GM21447 (cell line): ENCODE results near the gene MFSD12.
"Not testable (repeated sequence)": the region's sequence is repeated elsewhere in the genome, so short reads cannot be mapped to it uniquely, and the experiment has no call there.

Source experiments
- ATAC-seq: cut with Tn5 transposase; IDR thresholded peaks from one replicate; pipeline ENCODE4 v1.9.1; 2021; ENCODE audit not compliant: unreplicated experiment

Gene MFSD12

DNA sequence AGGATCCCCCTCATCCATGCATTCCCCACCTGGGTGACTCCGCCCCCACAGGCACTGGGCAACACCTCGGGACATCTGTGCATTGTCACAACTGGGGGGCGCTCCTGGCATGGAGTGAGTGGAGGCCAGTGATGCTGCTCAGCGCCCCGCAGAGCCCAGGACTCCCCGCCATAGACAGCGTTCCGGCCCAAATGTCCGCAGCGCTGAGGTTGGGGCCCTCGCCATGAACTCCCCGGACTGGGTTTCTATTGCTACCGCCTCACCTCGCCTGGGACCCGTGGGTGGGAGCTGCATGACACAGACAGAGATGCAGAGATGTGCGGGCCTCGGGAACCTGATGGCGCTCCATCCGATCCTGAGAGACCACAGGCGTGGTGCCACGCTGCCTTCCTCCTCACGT is 46.7 kb downstream of the MFSD12 start:
- no peak for ATAC-seq

DNA sequence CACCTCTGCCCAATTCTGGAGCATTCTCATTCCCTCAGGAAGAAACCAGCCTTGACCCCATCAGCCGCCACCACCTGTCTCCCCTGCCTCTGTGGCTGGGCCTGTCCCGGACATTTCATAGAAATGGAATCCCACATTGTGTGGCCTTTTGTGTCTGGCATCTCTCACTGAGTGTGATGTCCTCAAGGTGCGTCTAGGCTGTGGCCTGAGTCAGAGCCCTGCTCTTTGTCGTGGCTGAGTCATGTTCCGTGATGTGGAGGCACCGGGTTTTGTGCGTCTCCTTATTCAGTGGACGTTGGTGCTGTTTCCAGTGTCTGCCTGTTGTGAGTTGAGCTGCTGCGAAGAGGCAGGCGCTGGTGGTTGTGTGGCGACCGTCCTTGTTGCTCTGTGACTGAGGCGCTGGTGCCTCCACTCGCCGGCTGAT is 47.8 kb downstream of the MFSD12 start:
- no peak for ATAC-seq

DNA sequence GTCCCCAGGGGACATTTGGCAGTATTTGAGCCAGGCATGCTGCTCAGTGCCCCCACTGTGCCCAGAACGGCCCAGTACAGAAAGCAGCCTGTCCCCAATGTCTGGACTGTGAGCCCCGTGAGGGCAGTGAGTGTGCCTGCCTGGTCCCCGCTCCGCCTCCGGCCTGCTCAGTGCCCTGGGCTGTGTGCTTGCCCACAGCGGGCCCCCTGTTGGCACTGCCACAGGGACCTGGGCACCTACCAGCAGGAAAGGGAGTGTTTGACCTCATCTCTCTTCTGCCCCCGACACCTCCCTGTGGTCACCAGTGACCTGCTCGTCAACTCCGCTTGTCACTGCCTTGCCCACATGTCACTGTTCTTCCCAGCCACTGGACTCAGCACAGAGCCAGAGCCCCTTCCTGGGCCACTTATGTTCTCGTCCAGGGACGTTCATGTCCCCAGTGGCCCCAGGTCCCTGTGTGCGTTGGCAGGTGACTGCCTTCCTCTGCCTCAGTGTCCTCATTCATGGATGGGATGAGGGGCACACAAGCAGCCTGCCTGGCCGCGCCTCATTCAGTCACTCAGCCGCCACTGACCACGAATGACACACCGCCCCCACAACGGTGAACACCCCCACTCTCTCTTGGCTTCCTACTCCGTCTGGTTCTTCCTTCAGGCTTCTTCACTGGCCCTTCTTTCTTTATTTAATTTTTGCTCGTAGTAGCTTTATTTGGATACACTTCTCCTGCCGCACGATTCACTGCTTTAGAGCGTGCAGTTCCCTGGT is 48.4 kb downstream of the MFSD12 start:
- ATAC-seq = no peak

DNA sequence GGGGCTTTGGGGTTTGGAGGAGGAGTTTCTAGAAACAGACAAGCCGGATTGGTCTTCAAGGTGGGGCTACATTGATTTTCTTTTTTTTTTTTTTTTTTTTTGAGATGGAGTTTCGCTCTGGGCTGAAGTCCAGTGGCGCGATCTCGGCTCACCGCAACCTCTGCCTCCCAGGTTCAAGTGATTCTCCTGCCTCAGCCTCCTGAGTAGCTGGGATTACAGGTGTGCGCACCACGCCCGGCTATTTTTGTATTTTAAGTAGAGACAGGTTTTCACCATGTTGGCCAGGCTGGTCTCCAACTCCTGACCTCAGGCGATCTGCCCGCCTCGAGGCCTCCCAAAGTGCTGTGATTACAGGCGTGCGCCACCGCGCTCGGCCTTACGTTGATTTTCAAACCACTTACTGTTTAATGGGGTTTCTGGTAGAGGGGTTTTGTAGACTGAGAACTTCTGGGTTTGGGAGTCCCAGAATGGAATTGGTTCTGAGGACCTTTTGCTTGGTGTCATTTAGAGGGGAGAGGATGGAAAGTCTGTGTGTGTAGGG is 49.2 kb downstream of the MFSD12 start:
- ATAC-seq = not testable (repeated sequence)

DNA sequence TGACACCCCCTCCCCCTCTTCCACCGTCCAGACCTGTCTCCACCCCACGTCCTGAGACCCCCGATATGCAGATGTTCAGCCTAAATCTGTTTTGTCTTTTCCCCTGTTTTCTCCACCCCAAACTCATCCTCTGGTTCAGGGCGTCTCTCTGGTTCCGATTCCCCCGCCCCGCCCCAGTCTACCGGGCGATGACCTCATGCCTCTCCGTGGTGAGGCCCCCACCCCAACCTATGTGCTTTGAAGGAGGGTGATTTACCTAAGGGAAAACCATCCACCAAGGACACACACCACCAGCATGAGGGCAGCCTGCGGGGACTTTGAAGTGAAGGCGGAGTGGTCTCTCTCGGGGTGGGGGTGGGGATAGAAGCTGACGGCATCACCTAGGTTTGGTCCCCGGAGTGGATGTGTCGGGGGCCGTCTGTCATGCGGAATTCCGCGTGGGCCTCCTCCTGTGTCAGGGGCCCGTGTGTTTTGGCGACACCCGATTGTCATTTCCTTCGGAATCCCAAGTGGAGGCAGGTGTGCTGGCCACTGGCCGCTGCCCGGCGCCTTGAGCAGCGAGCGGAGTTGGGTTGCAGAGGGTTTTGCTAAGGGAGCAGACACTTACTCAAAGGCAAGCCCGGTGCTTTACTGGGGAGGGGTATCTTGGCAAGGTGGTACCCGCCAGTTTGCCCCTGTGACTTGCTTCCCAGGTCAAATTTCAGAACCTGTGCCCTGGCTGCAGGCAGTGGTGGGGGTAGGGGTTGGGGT is 49.8 kb downstream of the MFSD12 start:
- ATAC-seq = no peak

DNA sequence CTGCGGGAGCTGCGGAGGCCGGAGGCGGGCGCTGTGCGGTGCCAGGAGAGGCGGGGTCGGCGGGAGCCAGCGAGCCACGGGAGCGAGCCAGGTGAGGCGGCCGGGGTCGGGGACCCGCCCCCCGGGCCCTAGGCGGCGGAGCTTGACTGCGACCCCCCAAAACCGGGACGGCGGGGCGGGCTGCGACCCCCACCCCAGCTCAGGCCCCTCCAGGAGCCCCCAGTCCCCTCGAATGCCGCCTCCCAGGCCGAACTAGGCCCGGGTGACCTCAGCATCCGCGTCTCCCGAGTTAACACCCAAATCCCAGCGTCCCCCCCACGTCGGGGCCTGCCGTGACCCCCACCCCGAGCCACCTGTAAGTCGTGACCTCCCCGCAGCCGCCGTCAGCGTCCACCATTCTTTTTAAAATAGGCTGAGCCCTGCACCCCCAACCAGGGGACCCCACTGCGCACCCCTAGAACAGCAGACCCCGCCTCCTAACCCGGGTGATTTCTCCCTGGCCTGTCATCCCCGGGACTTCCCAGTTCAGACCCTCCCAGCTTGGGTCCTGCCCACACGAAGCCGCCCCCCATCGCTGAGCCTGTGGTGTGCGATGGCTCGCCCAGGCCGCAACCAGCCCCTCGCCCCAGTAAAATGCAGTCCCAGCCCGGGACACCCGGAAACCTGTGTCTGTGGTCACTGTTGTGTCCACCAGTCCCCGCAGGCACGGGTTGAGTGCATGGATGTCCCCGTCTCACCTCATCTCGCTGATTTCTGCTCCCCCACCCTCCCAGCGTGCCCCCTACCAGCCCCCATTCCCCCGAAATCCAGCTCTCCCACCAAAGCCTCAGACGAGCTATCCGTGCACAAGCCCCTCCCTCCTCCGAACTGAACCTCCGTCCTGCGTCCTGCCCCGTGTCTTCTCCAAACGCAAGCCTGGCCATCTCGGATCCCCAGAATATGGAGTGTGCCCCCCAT is 50.7 kb downstream of the MFSD12 start:
- ATAC-seq = peak; percentile 18

DNA sequence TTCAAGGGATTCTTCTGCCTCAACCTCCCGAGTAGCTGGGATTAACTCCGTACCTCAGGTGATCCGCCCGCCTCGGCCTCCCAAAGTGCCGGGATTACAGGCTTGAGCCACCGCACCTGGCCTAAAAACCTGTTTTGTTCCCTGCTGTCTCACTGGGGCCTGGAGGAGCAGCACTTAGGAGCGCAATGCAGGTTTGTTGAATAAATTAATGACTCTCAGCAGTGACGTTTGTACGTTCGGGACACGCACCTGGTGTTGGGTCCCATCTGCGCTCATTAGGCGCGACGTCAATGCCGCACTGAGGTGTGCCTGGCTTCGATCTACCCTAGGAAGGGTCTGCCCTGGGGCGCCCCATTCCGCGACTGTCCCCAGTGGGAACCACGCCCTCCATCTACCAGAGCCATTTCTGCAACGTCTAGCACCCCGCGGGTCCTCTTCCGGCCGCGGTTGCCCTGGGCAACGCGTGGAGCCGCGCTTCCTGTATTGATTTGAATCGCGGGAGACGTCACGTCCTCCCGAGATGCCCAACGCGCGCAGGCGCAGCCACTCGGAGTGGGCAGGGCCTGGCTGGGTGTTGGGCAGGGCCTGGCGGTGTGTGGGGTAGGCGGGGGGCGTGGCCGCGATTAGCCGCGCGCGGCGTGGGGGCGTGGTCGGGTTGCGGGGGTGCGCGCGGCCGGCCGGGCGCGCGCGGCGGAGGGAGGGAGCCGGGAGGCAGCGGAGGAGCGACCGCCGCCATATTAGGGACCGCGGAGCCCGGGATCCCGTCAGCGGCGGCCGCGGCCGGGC is 51.6 kb downstream of the MFSD12 start, which contains the start of gene FZR1:
TSS of gene FZR1 (plus strand) at position 714 of the 786 bp plus-strand sequence. CDS start 16,679 bp downstream, outside the sequence.
- ATAC-seq = peak; percentile 77

DNA sequence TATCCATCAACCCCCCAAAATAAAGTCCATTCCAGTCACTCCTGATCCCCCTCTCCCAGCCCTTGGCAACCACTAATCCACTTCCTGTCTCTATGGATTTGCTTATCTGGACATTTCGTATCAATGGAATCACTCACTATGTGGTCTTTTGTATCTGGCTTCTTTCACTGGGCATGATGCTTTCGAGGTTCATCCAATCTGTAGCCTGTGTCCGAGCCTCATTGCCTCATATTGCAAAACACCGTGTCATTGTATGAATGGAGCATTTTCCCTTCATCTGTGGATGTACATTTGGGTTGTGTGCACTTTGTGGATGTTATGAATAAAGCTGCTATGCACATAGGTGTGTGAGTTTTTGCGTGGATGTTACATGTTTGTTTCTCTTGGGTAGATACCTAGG is 52.7 kb downstream of the MFSD12 start:
- ATAC-seq = no peak

DNA sequence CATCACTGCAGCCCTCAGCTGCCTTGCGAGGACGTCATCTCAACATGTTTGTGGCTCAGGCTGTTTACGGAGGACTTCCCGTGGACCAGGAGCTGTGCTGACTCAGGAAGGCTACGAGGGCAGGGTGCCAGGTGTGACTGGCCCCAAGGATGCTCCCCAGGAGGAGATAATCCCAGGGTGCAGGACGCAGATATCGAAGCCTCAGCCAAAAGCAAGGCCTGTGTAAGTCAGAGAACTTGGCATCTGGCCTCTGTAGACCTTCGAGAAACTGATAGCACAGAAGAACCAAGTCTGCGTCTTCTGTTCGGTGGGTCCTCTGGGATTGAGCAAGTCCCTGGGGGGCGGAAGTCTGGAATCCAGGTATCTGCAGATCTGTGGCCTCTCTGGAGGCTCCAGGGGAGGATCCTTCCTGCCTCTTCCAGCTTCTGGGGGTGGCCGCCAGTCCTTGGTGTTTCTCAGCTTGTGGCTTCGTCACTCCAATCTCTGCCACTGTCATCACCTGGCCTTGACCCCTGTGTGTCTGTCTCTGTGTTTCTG is 54.3 kb downstream of the MFSD12 start:
- no peak for ATAC-seq

DNA sequence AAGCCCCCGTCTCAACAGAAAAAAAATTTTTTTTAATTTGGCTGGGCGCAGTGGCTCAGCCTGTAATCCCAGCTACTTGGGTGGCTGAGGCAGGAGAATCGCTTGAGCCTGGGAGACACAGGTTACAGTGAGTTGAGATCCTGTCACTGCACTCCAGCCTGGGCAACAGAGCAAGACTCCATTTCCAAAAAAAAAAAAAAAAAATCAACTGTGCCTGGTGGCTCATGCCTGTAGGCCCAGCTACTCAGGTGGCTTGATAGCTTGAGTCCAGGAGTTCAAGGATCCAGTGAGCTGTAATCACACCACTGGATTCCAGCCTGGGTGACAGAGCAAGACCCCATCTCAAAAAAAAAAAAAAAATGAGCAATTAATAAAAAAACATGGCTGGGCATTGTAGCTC is 55.6 kb downstream of the MFSD12 start:
- ATAC-seq = no peak

DNA sequence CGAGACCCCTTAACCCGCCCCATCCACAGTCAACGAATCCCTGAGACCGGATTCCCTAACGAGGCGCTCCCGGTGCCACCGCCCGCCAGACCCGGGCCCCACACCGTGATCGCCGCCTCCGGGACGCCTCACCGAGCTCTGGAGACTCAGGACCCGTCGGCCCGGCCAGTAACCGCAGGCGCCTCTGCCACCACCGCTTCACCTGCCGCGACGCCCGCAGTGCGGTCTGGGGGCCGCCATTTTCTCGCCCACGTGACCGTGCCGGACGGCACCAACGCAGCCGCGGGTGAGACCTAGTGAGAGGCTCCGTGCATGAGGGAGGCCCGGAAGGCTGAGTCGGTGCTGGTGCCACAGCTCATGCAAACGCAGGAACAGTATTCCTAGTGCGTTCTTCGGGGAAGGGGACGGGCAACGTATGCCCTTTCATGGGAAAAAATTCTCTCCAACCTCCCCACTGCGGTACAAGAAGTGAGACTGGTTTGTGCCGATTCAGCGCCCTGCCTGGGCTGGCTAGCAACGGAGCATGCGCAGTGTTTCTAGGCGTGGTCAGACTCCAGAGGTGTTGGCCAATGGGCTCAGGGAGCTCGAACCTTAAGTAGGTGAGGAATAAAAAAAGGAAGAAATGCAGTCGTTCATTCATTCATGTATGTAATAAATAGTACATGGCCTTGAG is 56.8 kb downstream of the MFSD12 start, which contains the start of gene DOHH:
TSS of gene DOHH (minus strand) at position 246 of the 673 bp plus-strand sequence. CDS start 3,860 bp downstream, outside the sequence.
- ATAC-seq = peak; percentile 80

DNA sequence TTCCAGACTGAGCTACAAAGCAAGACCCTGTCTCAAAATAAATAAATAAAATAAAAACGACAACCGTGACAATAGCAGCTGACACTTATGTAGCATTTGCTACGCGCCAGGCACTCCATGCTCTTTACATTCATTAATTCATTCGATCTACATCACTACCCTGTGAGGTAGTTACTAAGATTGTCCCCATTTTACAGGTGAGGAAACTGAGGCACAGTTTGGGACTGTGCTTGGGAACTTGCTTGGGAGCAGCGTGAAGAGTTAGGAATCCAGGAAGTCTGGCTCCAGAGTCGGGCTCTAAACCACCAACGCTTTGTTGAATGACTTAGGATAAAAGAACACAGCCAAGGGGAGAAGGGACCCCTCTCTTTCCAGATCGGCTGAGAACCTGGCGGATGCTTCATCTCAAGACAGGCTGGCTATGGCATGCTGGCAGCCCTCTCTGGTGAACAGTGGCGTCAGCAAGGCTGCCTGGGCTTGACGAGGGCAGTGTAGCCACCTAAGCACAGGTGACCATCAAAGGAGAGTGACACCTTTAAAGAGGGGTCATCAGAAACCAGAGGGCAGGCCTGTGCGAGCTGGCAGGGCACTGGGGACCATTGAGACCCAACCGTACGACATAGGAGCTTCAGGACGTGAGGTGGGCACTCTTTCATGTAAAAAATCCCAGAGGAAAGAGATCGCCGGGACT is 57.5 kb downstream of the MFSD12 start:
- ATAC-seq = no peak

DNA sequence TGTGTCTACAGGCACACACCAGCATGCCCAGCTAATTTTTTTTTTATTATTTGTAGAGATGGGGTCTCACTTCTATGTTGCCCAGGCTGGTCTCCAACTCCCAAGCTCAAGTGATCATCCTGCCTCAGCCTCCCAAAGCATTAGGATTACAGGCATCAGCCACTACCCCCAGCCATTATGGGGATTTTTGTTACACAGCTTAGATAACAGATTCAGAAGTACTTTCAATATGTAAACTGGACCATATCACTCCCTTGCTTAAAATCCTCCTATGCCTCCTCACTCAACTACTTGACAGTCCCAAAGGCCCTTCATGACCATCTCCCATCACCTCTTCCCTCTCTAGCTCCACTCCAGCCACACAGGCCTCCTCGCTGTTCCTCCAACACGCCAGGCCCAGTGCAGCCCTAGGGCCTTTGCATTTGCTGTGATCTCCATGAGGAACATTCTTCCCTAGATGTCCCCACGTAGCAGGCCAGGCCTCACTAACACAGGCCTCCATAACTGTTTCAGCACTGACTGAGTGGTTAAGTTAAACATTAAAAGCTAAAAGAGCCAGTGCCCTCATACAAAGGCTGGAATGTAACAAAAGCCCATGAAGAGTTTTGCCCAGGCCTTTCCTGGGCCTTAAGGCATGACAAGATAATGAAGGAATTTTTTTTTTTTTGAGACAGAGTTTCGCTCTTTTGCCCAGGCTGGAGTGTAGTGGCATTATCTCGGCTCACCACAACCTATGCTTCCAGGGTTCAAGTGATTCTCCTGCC is 59.4 kb downstream of the MFSD12 start:
- ATAC-seq = no peak

DNA sequence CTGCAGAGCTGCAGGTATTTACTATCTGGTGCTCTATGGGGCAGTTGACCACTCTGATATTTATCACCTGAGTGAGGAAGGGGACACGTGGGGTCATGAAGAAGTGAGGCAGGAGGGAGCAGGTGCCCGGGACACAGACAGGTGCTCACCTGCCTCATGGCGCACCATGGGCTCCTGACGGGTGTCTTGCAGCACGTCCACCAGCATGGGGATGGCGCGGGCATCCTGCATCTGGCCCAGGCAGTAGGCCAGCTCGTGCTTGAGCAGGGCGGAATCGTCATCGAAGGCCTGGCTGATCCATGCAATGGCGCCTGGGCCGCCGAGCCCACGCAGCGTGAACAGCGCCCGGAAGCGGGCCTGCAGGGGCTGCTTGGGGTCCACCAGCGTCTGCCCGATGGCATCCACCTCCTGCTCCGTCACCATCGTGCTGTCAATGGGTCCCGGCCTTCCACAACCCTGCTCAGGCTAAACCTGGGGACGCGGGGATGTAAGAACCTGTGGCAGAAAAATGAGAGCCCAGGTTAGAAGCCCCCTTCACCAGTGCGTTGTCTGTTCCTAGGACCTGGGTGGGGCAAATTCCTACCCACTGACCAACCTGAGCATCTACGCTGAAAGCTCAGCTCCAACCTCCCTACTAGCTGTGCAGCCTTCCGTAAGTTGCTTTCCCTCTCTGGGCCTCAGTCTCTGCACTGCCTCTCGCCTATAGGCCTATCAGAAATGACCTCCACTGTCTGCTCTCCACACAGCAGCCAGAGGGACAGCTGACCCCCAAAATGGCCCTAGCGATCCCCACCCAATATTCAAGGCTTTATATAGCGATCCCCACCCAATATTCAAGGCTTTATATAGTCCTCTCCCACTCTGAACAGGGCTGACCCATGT is 60.8 kb downstream of the MFSD12 start:
- ATAC-seq = no peak

DNA sequence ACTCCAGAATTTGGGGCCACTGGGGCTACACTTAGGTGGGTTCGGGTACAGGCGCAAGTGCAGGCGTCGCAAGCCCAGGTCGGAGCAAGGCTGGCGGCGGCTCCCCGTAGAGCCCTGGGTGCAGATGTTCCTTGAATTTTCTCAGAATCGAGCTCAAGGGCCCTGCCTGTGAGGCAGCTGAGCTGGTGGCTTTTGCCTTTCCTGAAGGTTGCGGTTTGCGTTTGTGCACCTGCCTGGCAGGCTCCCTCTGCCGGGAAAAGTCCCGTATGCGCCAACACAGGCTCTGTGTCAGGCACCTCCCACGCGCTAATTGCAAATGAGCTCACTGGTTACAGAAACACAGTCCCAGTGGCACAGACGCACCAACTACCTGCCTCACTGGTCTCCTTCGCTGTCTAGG is 62.8 kb downstream of the MFSD12 start:
- ATAC-seq = no peak
